ENCODE measurements around the gene OLA1. TPM values are rescaled to one million over a fixed set of nuclear protein-coding genes. Genes with fewer than 3 reads are reported as not detected.

Gene OLA1
- polyA plus RNA-seq, 1 of the 3 experiments (the other 2 are of a cell fraction), result 46.9 TPM

GRCh38 chr2:174063492-174064092, 184.7 kb downstream of the OLA1 start:
- Histone ChIP-seq H3K4me1 (ENCODE audit: control insufficient read depth in 1 of 2, insufficient read depth in 2 of 2, low read depth in 1 of 2, low read length in 1 of 2) (peaks cover 0 to 4% of the 10 kb centered on the region in 2 experiments; a peak in 1 of 4 replicates), H3F3A (replicated peaks; ENCODE audit: insufficient read depth) (no peaks in the 10 kb centered on the region), H3K4me3 (ENCODE audit: low read depth in 2 of 2, low read length in 1 of 2) (no peak overlapping the region), H2AFZ (ENCODE audit: low read depth) (no peak overlapping the region), H3K9me2 (no peaks in the 10 kb centered on the region), H3K27ac (ENCODE audit: low read depth in 2 of 2, low read length in 1 of 2) (no peak overlapping the region), H3K4me2 (no peak overlapping the region), H4K20me1 (ENCODE audit: insufficient read depth) (no peaks in the 10 kb centered on the region), H3K9me3 (no peaks in the 10 kb centered on the region), H3K9ac (no peak overlapping the region), H3K27me3 (ENCODE audit: insufficient read depth) (no peaks in the 10 kb centered on the region), H3K36me3 (replicated peaks in 1 of 2; ENCODE audit: control insufficient read depth in 1 of 2, insufficient read depth in 2 of 2, low read length in 1 of 2) (no peaks in the 10 kb centered on the region), H3K79me2 (ENCODE audit: insufficient read depth) (no peaks in the 10 kb centered on the region)
- ChIA-PET POLR2A (no interaction called here), CTCF (interaction anchor here (1.0 kb wide), 1 partner anchor 9 kb away, joined by 3 read pairs; no protein-coding TSS in a partner anchor)
- WGBS (ENCODE audit: low lambda C conversion rate), result 89% methylated on average over 12 of the region's 12 CpGs
- no peak for DNase-seq
- TF ChIP-seq TCF12 (IDR thresholded peaks at IDR 0.05), result no peak
- no peak for TF ChIP-seq NFIC (IDR thresholded peaks at IDR 0.05; ENCODE audit: borderline replicate concordance)
- no peak for TF ChIP-seq MEF2A (IDR thresholded peaks at IDR 0.05; ENCODE audit: borderline replicate concordance, low read depth)
- no peak for TF ChIP-seq TAF1 (IDR thresholded peaks at IDR 0.05; ENCODE audit: borderline replicate concordance, low read depth, low read length)
- no peak for TF ChIP-seq RCOR1 (IDR thresholded peaks at IDR 0.05; ENCODE audit: low read length)
- TF ChIP-seq EZH2phosphoT487 (IDR thresholded peaks at IDR 0.05; ENCODE audit: borderline replicate concordance, low read depth), result no peak
- TF ChIP-seq REST (IDR thresholded peaks at IDR 0.05; ENCODE audit: low read depth, low read length), result no peak
- TF ChIP-seq GABPA (IDR thresholded peaks at IDR 0.05; ENCODE audit: low read depth), result no peak
- no peak for TF ChIP-seq POLR2AphosphoS5 (IDR thresholded peaks at IDR 0.05; ENCODE audit: low read depth, low read length)
- no peak for TF ChIP-seq FOXJ3 (CRISPR knock-in tag; IDR thresholded peaks at IDR 0.05)
- TF ChIP-seq EP300 (IDR thresholded peaks at IDR 0.05; ENCODE audit: borderline replicate concordance in 1 of 2, low read depth in 1 of 2, low read length in 1 of 2), result no peak
- TF ChIP-seq USF1 (IDR thresholded peaks at IDR 0.05; ENCODE audit: borderline replicate concordance, low read depth), result no peak
- TF ChIP-seq IRF3 (IDR thresholded peaks at IDR 0.05; ENCODE audit: low read depth, low read length), result no peak
- no peak for TF ChIP-seq RXRA (IDR thresholded peaks at IDR 0.05; ENCODE audit: borderline replicate concordance, low read depth)
- TF ChIP-seq, protein P1, sequence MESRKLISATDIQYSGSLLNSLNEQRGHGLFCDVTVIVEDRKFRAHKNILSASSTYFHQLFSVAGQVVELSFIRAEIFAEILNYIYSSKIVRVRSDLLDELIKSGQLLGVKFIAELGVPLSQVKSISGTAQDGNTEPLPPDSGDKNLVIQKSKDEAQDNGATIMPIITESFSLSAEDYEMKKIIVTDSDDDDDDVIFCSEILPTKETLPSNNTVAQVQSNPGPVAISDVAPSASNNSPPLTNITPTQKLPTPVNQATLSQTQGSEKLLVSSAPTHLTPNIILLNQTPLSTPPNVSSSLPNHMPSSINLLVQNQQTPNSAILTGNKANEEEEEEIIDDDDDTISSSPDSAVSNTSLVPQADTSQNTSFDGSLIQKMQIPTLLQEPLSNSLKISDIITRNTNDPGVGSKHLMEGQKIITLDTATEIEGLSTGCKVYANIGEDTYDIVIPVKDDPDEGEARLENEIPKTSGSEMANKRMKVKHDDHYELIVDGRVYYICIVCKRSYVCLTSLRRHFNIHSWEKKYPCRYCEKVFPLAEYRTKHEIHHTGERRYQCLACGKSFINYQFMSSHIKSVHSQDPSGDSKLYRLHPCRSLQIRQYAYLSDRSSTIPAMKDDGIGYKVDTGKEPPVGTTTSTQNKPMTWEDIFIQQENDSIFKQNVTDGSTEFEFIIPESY (IDR thresholded peaks at IDR 0.05; ENCODE audit: borderline replicate concordance, low read depth), result no peak
- TF ChIP-seq, protein P2, sequence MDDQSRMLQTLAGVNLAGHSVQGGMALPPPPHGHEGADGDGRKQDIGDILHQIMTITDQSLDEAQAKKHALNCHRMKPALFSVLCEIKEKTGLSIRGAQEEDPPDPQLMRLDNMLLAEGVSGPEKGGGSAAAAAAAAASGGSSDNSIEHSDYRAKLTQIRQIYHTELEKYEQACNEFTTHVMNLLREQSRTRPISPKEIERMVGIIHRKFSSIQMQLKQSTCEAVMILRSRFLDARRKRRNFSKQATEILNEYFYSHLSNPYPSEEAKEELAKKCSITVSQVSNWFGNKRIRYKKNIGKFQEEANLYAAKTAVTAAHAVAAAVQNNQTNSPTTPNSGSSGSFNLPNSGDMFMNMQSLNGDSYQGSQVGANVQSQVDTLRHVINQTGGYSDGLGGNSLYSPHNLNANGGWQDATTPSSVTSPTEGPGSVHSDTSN (IDR thresholded peaks at IDR 0.05), result no peak
- no peak for TF ChIP-seq SIN3A (IDR thresholded peaks at IDR 0.05; ENCODE audit: borderline replicate concordance, low read depth, low read length)
